B cell (primary cell): ENCODE results near the gene SCRN3.

Experiments
- EZH2 ChIP-seq: IDR thresholded peaks from 2 replicates; pipeline ENCODE4 v1.6.1; 2012; ENCODE audit warnings: borderline replicate concordance, low read depth, mild to moderate bottlenecking, moderate library complexity, low read length; ENCODE audit not compliant: insufficient read depth, poor library complexity, severe bottlenecking
- TF ChIP-seq, protein P1 (sequence below): fragments of 200-600 bp; IDR thresholded peaks from one replicate; pipeline ENCODE4 v1.8.0; 2022; ENCODE audit warnings: antibody characterized with exemption, mild to moderate bottlenecking

DNA sequence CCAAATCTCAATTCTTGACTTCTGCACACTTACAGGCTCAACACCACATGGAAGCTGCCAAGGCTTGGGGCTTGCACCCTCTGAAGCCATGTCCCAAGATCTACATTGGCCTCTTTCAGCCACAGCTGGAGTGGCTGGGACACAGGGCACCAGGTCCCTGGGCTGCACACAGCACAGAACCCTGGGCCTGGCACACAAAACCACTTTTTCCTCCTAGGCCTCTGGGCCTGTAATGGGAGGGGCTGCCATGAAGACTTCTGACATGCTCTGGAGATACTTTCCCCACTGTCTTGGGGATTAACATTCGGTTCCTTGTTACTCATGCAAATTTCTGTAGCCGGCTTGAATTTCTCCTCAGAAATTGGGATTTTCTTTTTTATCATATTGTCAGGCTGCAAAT, 30.9 kb upstream of the SCRN3 start:
- TF ChIP-seq EZH2, result no peak
- TF ChIP-seq, protein P1, sequence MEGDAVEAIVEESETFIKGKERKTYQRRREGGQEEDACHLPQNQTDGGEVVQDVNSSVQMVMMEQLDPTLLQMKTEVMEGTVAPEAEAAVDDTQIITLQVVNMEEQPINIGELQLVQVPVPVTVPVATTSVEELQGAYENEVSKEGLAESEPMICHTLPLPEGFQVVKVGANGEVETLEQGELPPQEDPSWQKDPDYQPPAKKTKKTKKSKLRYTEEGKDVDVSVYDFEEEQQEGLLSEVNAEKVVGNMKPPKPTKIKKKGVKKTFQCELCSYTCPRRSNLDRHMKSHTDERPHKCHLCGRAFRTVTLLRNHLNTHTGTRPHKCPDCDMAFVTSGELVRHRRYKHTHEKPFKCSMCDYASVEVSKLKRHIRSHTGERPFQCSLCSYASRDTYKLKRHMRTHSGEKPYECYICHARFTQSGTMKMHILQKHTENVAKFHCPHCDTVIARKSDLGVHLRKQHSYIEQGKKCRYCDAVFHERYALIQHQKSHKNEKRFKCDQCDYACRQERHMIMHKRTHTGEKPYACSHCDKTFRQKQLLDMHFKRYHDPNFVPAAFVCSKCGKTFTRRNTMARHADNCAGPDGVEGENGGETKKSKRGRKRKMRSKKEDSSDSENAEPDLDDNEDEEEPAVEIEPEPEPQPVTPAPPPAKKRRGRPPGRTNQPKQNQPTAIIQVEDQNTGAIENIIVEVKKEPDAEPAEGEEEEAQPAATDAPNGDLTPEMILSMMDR, result no peak
